ENCODE measurements around the gene CDKN2B-AS1. TPM values are rescaled to one million over a fixed set of nuclear protein-coding genes. Genes with fewer than 3 reads are reported as not detected.
A peak's percentile ranks its signal among the peaks of the same experiment; 100 is the strongest.

CDKN2B-AS1 gene
- total RNA-seq, 2 experiments from 2014 or later: 0.41 to 0.81 TPM

- H3K9me3 Mint-ChIP-seq: no peaks in the 10 kb centered on the region
- intact Hi-C loops (cut with micrococcal nuclease): no loop called here
- H3K4me3 Mint-ChIP-seq: no peak overlapping the region
- CTCF ChIA-PET: interaction anchor here (1.0 to 2.0 kb wide), 4 partner anchors 13 to 254 kb away, joined by 3 to 9 read pairs (median 4); partner anchors contain the start of gene CDKN2B
- no peak overlapping the region for H3K27ac Mint-ChIP-seq
- POLR2A ChIA-PET: interaction anchor here (1.1 kb wide), 1 partner anchor 14 kb away, joined by 3 read pairs; no protein-coding TSS in a partner anchor
- DNase-seq: no peak
- no peak for TF ChIP-seq CTCF (IDR thresholded peaks at IDR 0.05)
- peaks cover 20% of the 10 kb centered on the region for H3K4me1 Mint-ChIP-seq (ENCODE audit: low read depth)
- ATAC-seq: no peak
- peaks cover 6% of the 10 kb centered on the region for H3K27me3 Mint-ChIP-seq
- H3K36me3 Mint-ChIP-seq (ENCODE audit: low read depth): no peaks in the 10 kb centered on the region
Observed at GRCh38 chr9:22067196-22067595, 72.6 kb downstream of the CDKN2B-AS1 start.

GRCh38 chr9:22068369-22068768 is 73.8 kb downstream of the CDKN2B-AS1 start:
- H3K4me3 Mint-ChIP-seq: no peak overlapping the region
- CTCF ChIA-PET: interaction anchor here (1.3 to 2.0 kb wide), 3 partner anchors 13 to 255 kb away, joined by 4 to 9 read pairs (median 4); partner anchors contain the start of gene CDKN2B
- H3K4me1 Mint-ChIP-seq (ENCODE audit: low read depth): peaks cover 30% of the 10 kb centered on the region
- H3K36me3 Mint-ChIP-seq (ENCODE audit: low read depth): no peaks in the 10 kb centered on the region
- DNase-seq (no peak), ATAC-seq (no peak)
- no peak overlapping the region for H3K27ac Mint-ChIP-seq
- intact Hi-C loops (cut with micrococcal nuclease): no loop called here
- no peak for TF ChIP-seq CTCF (IDR thresholded peaks at IDR 0.05)
- POLR2A ChIA-PET: interaction anchor here (0.9 to 1.7 kb wide), 2 partner anchors 11 to 15 kb away, joined by 3 to 9 read pairs; no protein-coding TSS in a partner anchor
- no peaks in the 10 kb centered on the region for H3K9me3 Mint-ChIP-seq
- H3K27me3 Mint-ChIP-seq: peaks cover 6% of the 10 kb centered on the region

- Mint-ChIP-seq H3K27me3 (peaks cover 9% of the 10 kb centered on the region), H3K36me3 (ENCODE audit: low read depth) (no peaks in the 10 kb centered on the region), H3K4me1 (ENCODE audit: low read depth) (peaks cover 37% of the 10 kb centered on the region), H3K27ac (peak overlapping the region; percentile 30), H3K4me3 (no peak overlapping the region), H3K9me3 (no peaks in the 10 kb centered on the region)
- ATAC-seq (peak; percentile 82), DNase-seq (peak; percentile 33)
- CTCF ChIA-PET: interaction anchor here (1.5 kb wide), 1 partner anchor 65 kb away, joined by 3 read pairs; the partner anchor contains the start of gene CDKN2B
- intact Hi-C loops (cut with micrococcal nuclease): no loop called here
- POLR2A ChIA-PET: interaction anchor here (0.7 kb wide), 1 partner anchor 22 kb away, joined by 5 read pairs; no protein-coding TSS in a partner anchor
- no peak for TF ChIP-seq CTCF (IDR thresholded peaks at IDR 0.05)
Observed at GRCh38 chr9:22073349-22073748, 78.8 kb downstream of the CDKN2B-AS1 start.

- no peak overlapping the region for H3K4me3 Mint-ChIP-seq
- intact Hi-C loops (cut with micrococcal nuclease): no loop called here
- no peak for ATAC-seq
- no peak overlapping the region for H3K27ac Mint-ChIP-seq
- POLR2A ChIA-PET: interaction anchor here (0.7 to 3.0 kb wide), 2 partner anchors 10 to 13 kb away, joined by 3 to 9 read pairs; no protein-coding TSS in a partner anchor
- no peaks in the 10 kb centered on the region for H3K36me3 Mint-ChIP-seq (ENCODE audit: low read depth)
- CTCF ChIA-PET: interaction anchor here (1.7 to 3.3 kb wide), 2 partner anchors 12 to 265 kb away, joined by 4 to 17 read pairs; no protein-coding TSS in a partner anchor
- no peak for TF ChIP-seq CTCF (IDR thresholded peaks at IDR 0.05)
- peaks cover 51% of the 10 kb centered on the region for H3K4me1 Mint-ChIP-seq (ENCODE audit: low read depth)
- peaks cover 15% of the 10 kb centered on the region for H3K27me3 Mint-ChIP-seq
- DNase-seq: no peak
- no peaks in the 10 kb centered on the region for H3K9me3 Mint-ChIP-seq
Observed at GRCh38 chr9:22078081-22078480, 83.5 kb downstream of the CDKN2B-AS1 start.

GRCh38 chr9:22079873-22080341 is 85.3 kb downstream of the CDKN2B-AS1 start:
- ChIA-PET POLR2A (interaction anchor here (0.6 to 3.0 kb wide), 13 partner anchors 11 to 278 kb away, joined by 3 to 9 read pairs (median 4); no protein-coding TSS in a partner anchor), CTCF (interaction anchor here (0.7 to 3.3 kb wide), 17 partner anchors 9 to 267 kb away, joined by 3 to 18 read pairs (median 4); partner anchors contain the start of gene CDKN2B)
- H3K36me3 Mint-ChIP-seq (ENCODE audit: low read depth): no peaks in the 10 kb centered on the region
- intact Hi-C loops (cut with micrococcal nuclease): loop anchor here (2.0 kb wide), 1 partner anchor 27 kb away; no protein-coding TSS in a partner anchor
- peak overlapping the region; percentile 16 for H3K4me3 Mint-ChIP-seq
- TF ChIP-seq CTCF (IDR thresholded peaks at IDR 0.05): no peak
- no peaks in the 10 kb centered on the region for H3K9me3 Mint-ChIP-seq
- peak overlapping the region; percentile 72 for H3K27ac Mint-ChIP-seq
- ATAC-seq (peak; percentile 95), DNase-seq (peak; percentile 82)
- H3K4me1 Mint-ChIP-seq (ENCODE audit: low read depth): peaks cover 43% of the 10 kb centered on the region
- H3K27me3 Mint-ChIP-seq: peaks cover 26% of the 10 kb centered on the region

All from activated CD8-positive, alpha-beta T cell treated with anti-CD3 and anti-CD28 coated beads for 36 hours (primary cell).